AG04450 (cell line): ENCODE measurements around the gene EIF2B4. TPM values are rescaled to one million over a fixed set of nuclear protein-coding genes. Genes with fewer than 3 reads are reported as not detected.

Experiments used
- CTCF ChIA-PET: fragments of 300-600, 350-600 bp; formaldehyde crosslinking; extraction: SDS; loops from one replicate; lab custom pipeline; 2022; ENCODE audit warnings: antibody characterized with exemption, inconsistent platforms; lab: Charles Lee
- POLR2A ChIA-PET: fragments of 350-600 bp; formaldehyde crosslinking; extraction: SDS; loops from one replicate; lab custom pipeline; 2021; ENCODE audit warnings: antibody characterized with exemption, inconsistent platforms; lab: Yijun Ruan, JAX
- DNase-seq: peaks from one replicate; pipeline ENCODE4 v3.0.0-alpha.2; 2011; ENCODE audit warnings: low read depth, low spot score
- H3K27ac ChIP-seq: one replicate; pipeline ENCODE4 v1.5.1; 2012; ENCODE audit warnings: low read depth, low read length, control low read depth
- H3K27me3 ChIP-seq: one replicate; pipeline ENCODE4 v1.6.0; 2012; ENCODE audit warnings: low read length; ENCODE audit not compliant: control insufficient read depth, insufficient read depth
- H3K4me3 ChIP-seq: 2 replicates; pipeline ENCODE4 v1.5.1; 2011; ENCODE audit warnings: mild to moderate bottlenecking, low read depth, low read length, control low read depth
- H3K9me3 ChIP-seq: 2 replicates; pipeline ENCODE4 v1.5.1; 2012; ENCODE audit warnings: low read length; ENCODE audit not compliant: control insufficient read depth, insufficient read depth
- polyA plus RNA-seq: library from polyadenylated mRNA; depleted of rRNA; stranded (reverse); fragments of >200 nt; gene quantifications from 2 replicates; pipeline ENCODE4 v1.2.3, GENCODE V29; 2011
- TF ChIP-seq, protein P1 (sequence below): IDR thresholded peaks from 2 replicates; pipeline ENCODE4 v1.5.1; 2011; ENCODE audit warnings: low read depth, low read length, control low read depth, inconsistent platforms

EIF2B4 gene
- polyA plus RNA-seq, 1 experiment = 43.0 TPM

GRCh38 chr2:27393225-27393624, 23.1 kb upstream of the EIF2B4 start:
- DNase-seq = no peak
- Histone ChIP-seq H3K27ac (no peak overlapping the region), H3K9me3 (no peaks in the 10 kb centered on the region), H3K27me3 (no peaks in the 10 kb centered on the region), H3K4me3 (no peak overlapping the region)
- POLR2A ChIA-PET = no interaction called here
- TF ChIP-seq, protein P1, sequence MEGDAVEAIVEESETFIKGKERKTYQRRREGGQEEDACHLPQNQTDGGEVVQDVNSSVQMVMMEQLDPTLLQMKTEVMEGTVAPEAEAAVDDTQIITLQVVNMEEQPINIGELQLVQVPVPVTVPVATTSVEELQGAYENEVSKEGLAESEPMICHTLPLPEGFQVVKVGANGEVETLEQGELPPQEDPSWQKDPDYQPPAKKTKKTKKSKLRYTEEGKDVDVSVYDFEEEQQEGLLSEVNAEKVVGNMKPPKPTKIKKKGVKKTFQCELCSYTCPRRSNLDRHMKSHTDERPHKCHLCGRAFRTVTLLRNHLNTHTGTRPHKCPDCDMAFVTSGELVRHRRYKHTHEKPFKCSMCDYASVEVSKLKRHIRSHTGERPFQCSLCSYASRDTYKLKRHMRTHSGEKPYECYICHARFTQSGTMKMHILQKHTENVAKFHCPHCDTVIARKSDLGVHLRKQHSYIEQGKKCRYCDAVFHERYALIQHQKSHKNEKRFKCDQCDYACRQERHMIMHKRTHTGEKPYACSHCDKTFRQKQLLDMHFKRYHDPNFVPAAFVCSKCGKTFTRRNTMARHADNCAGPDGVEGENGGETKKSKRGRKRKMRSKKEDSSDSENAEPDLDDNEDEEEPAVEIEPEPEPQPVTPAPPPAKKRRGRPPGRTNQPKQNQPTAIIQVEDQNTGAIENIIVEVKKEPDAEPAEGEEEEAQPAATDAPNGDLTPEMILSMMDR = no peak
- CTCF ChIA-PET = interaction anchor here (1.1 kb wide), 1 partner anchor 35 kb away, joined by 3 read pairs; no protein-coding TSS in a partner anchor

DNA sequence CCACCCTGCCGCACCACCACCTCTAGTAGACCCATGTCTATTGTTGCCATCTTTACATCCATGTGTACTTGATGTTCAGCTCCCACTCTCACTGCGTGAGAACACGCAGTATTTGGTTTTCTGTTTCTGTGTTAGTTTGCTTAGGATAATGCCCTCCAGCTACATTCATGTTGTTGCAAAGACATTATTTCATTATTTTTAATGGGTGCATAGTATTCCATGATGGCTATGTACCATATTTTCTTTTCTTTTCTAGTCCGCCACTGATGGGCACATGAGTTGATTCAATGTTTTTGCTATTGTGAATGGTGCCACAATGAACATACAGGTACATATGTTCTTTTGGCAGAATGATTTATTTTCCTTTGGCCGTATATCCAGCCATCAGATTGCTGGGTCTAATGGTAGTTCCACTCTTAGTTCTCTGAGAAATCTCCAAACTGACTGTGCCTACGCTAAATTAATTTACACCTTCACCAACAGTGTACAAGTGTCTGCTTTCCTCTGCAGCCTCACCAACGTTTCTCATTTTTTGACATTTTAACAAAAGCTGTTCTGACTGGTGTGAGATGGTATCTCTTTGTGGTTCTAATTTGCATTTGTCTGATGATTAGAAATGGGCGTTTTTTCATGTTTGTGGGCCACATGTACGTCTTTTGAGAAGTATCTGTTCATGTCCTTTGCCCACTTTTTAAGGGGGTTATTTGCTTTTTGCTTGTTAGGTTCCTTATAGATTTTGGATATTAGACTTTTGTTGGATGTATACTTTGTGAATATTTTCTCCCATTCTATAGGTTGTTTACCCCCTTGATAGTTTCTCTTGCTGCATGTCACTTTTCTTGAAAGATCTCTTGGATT, 20.9 kb upstream of the EIF2B4 start:
- POLR2A ChIA-PET = no interaction called here
- CTCF ChIA-PET = no interaction called here
- H3K27ac ChIP-seq = no peak overlapping the region
- no peaks in the 10 kb centered on the region for H3K9me3 ChIP-seq
- DNase-seq = no peak
- H3K27me3 ChIP-seq = no peaks in the 10 kb centered on the region
- H3K4me3 ChIP-seq = no peak overlapping the region
- TF ChIP-seq, protein P1 = no peak

GRCh38 chr2:27381577-27382181, 11.5 kb upstream of the EIF2B4 start:
- CTCF ChIA-PET = no interaction called here
- H3K27ac ChIP-seq = no peak overlapping the region

GRCh38 chr2:27380626-27381545, 10.7 kb upstream of the EIF2B4 start, which contains the start of gene ZNF513:
ZNF513 (minus strand) TSS chr2:27380734; CDS start chr2:27380526, 208 bp downstream.
- CTCF ChIA-PET = interaction anchor here (2.2 kb wide), 1 partner anchor 11 kb away, joined by 10 read pairs; the partner anchor contains the start of genes EIF2B4 and SNX17
- H3K27ac ChIP-seq = peak within 1 kb of the TSS; percentile 95
- POLR2A ChIA-PET = interaction anchor here (0.6 to 3.0 kb wide), 6 partner anchors 11 to 216 kb away, joined by 3 to 34 read pairs (median 6); partner anchors contain the start of genes EIF2B4, GTF3C2, NRBP1 and SNX17
- DNase-seq = peak; percentile 84
- TF ChIP-seq, protein P1 = no peak
- peak within 1 kb of the TSS; percentile 88 for H3K4me3 ChIP-seq
- no peaks in the 10 kb centered on the region; the same call in 1 of the 2 replicates for H3K9me3 ChIP-seq
- no peaks in the 10 kb centered on the region for H3K27me3 ChIP-seq

More at GRCh38 chr2:27381577-27382181, 11.5 kb upstream of the EIF2B4 start:
- Histone ChIP-seq H3K27me3 (no peaks in the 10 kb centered on the region), H3K4me3 (no peak overlapping the region), H3K9me3 (no peaks in the 10 kb centered on the region; the same call in 1 of the 2 replicates)
- TF ChIP-seq, protein P1 = no peak
- no peak for DNase-seq
- POLR2A ChIA-PET = interaction anchor here (0.6 to 2.3 kb wide), 2 partner anchors 25 to 164 kb away, joined by 4 to 8 read pairs; partner anchors contain the start of gene GTF3C2
